Measurements from ENCODE around the gene MSMP. TPM values are rescaled to one million over a fixed set of nuclear protein-coding genes. Genes with fewer than 3 reads are reported as not detected.

MSMP gene
- total and polyA plus RNA-seq, 8 donors, result 1.1 to 1.2 TPM; not detected in 6

DNA sequence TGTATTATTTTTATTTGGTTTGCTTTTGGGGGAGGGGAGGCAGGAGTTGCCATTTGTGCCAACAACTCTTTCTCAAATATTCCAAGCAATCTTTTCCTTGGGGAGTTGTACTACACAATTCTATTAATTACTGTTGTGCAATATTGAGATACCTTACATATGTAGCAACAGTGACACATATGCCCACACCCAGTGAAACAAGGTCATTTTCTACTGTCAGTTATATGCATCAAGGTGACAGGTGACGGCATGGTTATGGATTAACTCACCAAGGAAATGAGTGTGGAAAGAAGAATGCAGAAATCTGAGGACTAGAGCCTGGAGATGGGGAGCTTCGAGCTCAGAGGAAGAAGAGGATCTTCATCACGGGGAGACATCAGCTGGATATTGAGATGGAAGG lies 17.9 kb upstream of the MSMP start:
- Histone ChIP-seq H3K27me3 (no peaks in the 10 kb centered on the region), H3K27ac (no peak overlapping the region), H3K4me3 (no peak overlapping the region), H3K36me3 (no peaks in the 10 kb centered on the region), H3K9me3 (no peaks in the 10 kb centered on the region), H3K4me1 (peaks cover 14 to 26% of the 10 kb centered on the region in 2 donors)
- ATAC-seq (peak; percentile 45), DNase-seq (no peak)
- intact Hi-C loops (cut with DNase I), result no loop called here
- TF ChIP-seq, protein P1, sequence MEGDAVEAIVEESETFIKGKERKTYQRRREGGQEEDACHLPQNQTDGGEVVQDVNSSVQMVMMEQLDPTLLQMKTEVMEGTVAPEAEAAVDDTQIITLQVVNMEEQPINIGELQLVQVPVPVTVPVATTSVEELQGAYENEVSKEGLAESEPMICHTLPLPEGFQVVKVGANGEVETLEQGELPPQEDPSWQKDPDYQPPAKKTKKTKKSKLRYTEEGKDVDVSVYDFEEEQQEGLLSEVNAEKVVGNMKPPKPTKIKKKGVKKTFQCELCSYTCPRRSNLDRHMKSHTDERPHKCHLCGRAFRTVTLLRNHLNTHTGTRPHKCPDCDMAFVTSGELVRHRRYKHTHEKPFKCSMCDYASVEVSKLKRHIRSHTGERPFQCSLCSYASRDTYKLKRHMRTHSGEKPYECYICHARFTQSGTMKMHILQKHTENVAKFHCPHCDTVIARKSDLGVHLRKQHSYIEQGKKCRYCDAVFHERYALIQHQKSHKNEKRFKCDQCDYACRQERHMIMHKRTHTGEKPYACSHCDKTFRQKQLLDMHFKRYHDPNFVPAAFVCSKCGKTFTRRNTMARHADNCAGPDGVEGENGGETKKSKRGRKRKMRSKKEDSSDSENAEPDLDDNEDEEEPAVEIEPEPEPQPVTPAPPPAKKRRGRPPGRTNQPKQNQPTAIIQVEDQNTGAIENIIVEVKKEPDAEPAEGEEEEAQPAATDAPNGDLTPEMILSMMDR (IDR thresholded peaks at IDR 0.05), result no peak

DNA sequence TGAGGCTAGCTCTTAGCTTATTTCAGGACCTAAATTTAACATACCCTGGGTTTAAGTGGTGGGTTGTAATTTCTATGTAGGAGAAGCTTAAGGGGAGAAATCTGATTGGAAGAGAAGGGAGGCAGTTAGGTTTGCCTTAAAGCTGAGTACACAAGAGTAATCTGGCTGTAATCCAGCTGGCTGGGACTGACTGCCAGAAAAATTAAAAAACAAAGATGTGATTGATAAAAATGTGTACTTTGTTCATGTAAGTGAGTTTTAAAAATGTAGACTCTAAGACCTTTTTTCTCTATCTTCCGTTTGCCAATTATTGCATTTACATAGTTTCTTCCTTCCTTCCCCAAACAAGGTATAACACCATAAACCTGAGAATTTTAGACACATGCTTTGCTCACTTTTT lies 17.5 kb upstream of the MSMP start:
- Histone ChIP-seq H3K36me3 (no peaks in the 10 kb centered on the region), H3K4me1 (peaks cover 14 to 26% of the 10 kb centered on the region in 2 donors), H3K27me3 (no peaks in the 10 kb centered on the region), H3K9me3 (no peaks in the 10 kb centered on the region), H3K27ac (peak overlapping the region in 1 of 2 donors; percentile 35), H3K4me3 (no peak overlapping the region)
- intact Hi-C loops (cut with DNase I), result no loop called here
- ATAC-seq, result peak; percentile 45
- peak in 1 of 4 donors; percentile 85 for DNase-seq
- TF ChIP-seq, protein P1 (IDR thresholded peaks at IDR 0.05), result no peak

DNA sequence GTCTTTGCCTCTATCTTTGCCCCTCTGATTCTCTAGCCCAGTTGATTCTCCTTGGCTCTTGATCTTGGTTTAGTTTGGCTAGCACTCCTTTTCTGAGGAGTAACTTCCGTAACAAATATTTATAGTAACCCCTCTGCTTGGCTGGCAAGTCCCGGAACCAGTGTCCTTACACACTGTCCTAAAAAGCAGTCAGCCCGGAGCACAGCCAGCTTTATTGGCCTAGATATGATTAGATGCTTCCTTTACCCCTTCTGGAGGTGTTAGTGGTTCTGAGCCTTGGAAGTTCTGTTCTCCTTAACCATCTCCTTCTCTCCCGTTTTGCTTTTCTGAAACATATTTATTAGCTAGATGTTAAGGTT lies 17.0 kb upstream of the MSMP start:
- peak overlapping the region; percentile 31 to 35 for H3K27ac ChIP-seq
- ATAC-seq, result peak; percentile 75

DNA sequence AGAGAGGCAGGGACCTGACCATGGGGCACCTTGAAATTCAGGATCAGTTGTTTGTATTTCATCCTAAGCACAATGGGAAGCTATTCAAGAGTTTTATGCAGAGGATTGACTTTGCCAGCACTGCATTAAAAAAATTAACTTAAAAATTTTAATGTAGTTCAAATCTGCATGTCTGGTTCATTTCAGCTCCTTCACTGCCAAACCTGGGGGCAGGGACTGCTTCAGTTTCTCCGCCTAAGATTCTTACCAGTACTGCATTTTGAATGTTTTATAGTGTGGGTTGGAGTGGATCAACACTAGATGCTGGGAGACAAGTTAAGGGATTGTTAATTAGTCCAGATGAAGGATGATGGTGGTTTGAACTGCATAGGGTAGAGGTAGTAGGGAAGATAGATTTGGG lies 15.7 kb upstream of the MSMP start:
- Histone ChIP-seq H3K9me3 (no peaks in the 10 kb centered on the region), H3K27me3 (no peaks in the 10 kb centered on the region), H3K36me3 (no peaks in the 10 kb centered on the region), H3K4me1 (peaks cover 14 to 19% of the 10 kb centered on the region in 2 donors), H3K4me3 (no peak overlapping the region), H3K27ac (no peak overlapping the region)
- TF ChIP-seq, protein P1 (IDR thresholded peaks at IDR 0.05), result no peak
- DNase-seq (no peak), ATAC-seq (no peak)
- intact Hi-C loops (cut with DNase I), result no loop called here

More for the DNA sequence above, 17.0 kb upstream of the MSMP start:
- H3K27me3 ChIP-seq, result no peaks in the 10 kb centered on the region
- no peak overlapping the region for H3K4me3 ChIP-seq
- no peaks in the 10 kb centered on the region for H3K36me3 ChIP-seq
- no peak for DNase-seq
- TF ChIP-seq, protein P1 (IDR thresholded peaks at IDR 0.05), result no peak
- intact Hi-C loops (cut with DNase I), result no loop called here
- H3K9me3 ChIP-seq, result no peaks in the 10 kb centered on the region
- peaks cover 14 to 26% of the 10 kb centered on the region in 2 donors for H3K4me1 ChIP-seq

DNA sequence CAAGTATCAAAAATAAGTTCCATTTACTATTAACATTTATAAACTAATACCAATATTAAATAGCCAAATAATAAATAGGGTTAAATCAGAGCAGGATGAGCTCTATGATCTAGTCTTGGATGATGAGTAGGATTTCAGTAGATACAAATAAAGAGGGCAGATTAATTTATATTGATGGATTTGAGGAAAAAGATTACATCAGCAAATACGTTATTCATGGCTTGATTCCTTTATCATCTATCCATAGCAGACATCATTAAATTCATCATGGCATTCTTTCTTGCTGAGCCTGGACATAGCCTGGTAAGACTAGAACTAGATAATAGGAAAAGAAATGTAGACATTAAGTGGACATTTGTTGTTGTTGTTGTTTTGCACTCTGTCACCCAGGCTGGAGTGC lies 13.4 kb upstream of the MSMP start:
- Histone ChIP-seq H3K27me3 (no peaks in the 10 kb centered on the region), H3K4me1 (peaks cover 14 to 19% of the 10 kb centered on the region in 2 donors), H3K27ac (no peak overlapping the region), H3K4me3 (no peak overlapping the region), H3K9me3 (no peaks in the 10 kb centered on the region), H3K36me3 (no peaks in the 10 kb centered on the region)
- TF ChIP-seq, protein P1 (IDR thresholded peaks at IDR 0.05), result no peak
- DNase-seq (no peak), ATAC-seq (no peak)
- intact Hi-C loops (cut with DNase I), result no loop called here
